Measurements from ENCODE around the gene SPOCK1. TPM values are rescaled to one million over a fixed set of nuclear protein-coding genes. Genes with fewer than 3 reads are reported as not detected.
"Not testable (repeated sequence)": the region's sequence is repeated elsewhere in the genome, so short reads cannot be mapped to it uniquely, and the experiment has no call there.

Gene SPOCK1
- total RNA-seq, 1 experiment from 2014 or later = 29.1 TPM

DNA sequence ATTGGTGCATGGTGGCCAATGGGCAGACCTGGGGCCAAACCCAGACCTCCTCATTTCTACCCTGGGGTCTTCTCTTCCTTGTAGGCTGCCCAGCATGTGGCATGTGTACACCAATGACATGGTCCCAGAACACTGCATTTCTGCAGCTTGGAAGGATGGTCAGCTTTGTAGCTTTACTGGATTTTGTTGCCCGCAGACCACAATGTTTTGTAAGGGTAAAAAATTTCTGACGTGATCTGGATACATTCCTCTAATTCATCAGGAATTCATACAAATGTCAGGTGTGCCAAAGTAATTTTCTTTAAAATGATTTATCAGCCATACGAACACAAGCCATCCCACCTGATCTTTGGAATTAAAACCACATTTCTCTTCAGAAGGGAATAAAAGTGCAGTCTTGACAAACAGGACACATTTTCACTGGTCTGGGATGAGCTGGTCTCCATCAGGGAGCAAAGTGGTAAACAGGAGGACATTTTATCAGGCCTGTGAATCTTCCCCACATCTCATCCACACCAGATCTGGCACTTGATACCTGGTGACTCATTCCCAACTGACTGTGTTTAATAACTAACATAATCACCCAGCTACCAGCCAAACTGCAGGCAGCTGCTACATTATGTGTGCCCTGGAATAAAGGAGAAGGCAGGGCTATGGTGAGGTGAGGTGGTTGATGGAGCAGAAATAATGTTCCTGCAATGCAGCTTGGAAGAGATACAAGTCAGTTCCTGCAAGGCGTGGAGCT is 103.9 kb downstream of the SPOCK1 start:
- peak; percentile 97 for DNase-seq (ENCODE audit: low read depth)

DNA sequence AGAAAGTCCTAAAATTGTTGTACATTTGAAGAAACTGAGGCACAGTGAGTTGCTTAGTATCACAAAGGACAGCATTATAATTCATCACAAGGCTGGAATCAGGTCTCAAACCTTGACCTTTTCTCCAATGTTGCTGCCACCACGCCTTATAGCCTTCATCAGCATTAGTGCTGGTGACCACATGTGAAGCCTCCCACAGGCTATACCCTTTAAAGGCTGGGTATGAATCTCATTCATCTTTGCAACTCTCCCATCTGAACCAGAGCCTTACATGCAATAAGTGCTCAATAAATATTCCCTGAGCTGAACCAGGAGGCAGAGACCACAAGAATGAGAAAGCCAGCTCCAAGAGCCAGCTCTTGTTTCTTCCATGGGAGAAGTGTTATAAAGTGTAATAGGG is 104.7 kb downstream of the SPOCK1 start:
- DNase-seq (ENCODE audit: low read depth) = peak; percentile 49

DNA sequence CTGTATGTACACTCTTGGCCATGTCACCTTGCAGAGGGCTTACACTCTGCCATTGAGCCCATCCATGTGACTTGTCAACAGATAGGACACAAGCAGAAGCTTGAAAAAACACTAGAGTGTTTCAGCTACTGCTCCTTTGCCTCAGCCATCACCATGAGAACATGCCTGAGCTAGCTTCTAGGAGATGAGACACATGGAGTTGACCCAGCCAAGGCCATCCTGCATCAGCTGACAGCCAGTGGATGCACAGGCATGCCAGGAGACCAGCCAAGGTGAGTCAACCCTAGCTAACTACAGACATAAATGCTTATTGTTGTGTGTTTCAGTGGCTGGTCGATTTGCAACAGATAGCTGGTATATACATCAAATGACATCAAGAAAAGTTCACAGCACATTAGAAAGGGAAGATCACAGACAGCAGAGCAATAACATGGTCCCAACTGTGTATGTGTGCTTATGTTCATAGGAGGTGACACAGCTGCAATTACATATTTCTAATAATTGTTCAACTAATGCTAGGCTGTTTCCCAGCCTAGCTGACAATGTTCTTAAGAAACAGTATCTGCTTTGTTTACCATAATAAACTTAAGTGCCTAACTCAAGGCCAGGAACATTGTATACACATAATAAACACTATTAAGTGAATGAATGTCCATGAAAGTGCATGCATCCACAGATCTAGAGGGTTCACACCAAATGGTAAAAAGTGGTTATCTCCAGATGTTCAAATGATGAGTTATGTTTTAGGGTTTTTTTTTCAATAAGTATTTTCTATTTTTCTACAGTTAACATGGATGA is 105.7 kb downstream of the SPOCK1 start:
- DNase-seq (ENCODE audit: low read depth) = peak; percentile 62

DNA sequence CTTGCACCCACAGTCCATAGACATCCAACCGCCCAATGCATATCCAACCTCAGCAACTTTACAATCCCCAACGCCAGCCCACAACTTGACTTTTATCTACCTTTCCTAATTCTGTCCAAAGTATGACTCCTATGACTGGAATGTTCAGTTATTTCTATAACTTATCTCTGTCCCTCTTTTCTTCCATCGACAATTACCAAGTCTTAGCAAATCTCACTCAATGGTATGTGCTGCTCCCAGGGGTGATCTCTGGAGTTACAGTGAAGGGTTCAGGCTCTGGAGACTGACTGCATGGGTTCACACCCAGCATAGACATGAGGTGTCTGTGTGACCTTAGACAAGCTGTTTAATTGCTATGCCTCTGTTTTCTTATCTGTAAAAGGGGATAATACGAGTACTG is 106.9 kb downstream of the SPOCK1 start:
- DNase-seq (ENCODE audit: low read depth) = peak; percentile 22

DNA sequence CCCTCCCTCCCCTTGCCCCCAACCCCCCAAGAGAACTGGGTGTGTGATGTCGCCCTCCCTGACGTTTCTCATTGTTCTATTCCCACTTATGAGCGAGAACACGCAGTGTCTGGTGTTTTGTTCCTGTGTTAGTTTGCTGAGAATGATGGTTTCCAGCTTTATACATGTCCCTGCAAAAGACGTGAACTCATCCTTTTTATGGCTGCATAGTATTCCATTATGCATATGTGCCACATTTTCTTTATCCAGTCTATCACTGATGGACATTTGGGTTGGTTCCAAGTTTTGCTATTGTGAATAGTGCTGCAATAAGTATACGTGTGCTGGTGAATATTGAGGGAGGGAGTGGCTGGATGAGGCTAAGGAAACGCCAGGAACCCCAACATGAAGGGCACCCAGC is 108.1 kb downstream of the SPOCK1 start:
- DNase-seq (ENCODE audit: low read depth) = not testable (repeated sequence)

DNA sequence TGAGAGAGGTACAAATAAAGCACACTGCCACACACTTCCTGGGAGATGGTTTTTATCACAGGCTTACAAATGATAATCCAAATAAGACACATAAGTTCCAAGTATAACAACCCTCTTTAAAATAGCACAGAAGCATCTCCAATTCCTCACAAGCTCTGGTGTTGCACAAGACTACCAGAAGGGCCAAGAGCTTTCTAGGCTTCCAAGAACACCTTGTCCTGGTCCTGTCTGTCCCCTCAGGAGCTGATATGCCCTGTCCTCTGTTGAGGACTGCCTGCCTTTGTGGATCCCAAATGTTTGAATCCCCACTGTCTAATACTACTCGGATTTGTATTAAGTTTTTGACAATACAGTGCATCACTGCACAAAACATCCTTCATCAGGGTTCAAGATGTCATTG is 110.1 kb downstream of the SPOCK1 start:
- no peak for DNase-seq (ENCODE audit: low read depth)

DNA sequence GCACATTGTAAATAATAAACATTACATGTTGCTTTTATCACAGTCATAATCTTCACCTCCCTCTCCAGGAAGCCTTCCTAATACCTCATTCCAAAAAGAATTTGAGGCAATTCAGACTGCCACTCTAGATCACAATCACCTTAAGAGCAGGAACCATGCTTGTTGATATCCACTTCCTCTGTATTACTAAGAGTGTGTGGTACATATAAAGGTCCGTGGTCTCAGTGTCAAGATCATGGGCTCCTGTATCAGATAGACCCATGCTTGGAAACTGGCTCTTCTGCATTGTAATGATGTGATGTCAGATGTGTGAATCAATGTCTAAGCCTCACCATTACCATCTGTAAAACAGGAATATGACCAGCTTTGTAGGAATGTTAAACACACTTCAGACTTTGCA is 114.1 kb downstream of the SPOCK1 start:
- no peak for DNase-seq (ENCODE audit: low read depth)

DNA sequence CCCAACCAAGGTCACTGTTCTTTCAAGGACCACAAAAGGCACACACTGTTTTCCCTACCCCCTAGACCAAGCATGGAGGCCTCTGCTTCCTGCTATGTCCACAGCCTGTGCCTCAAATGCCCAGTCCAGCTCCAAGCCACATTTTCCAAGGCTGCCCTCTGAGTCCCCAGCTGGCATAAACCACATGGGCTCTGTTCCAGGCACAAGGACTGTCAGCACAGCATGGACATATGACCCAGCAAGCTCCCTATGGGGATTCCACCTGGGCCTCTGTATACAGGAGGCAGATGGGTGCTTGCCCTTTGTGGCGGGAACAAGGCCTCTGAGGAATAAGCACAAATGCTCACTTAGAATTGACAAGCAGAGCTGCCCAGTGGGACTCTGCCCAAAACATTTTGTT is 115.2 kb downstream of the SPOCK1 start:
- DNase-seq (ENCODE audit: low read depth) = no peak

DNA sequence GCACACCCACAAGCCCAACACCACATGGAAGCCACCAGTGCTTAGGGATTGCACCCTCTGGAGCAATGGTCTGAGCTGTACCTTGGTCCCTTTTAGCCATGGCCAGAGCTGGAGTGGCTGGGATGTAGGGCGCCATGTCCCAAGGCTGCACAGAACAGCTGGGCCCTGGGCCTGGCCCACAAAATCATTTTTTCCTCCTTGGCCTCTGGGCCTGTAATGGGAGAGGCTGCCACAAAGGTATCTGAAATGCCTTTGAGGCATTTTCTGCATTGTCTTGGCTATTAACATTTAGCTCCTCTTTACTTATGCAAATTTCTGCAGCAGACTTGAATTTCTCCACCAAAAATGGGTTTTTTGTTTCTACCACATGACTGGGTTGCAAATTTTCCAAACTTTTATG is 117.6 kb downstream of the SPOCK1 start:
- no peak for DNase-seq (ENCODE audit: low read depth)

DNA sequence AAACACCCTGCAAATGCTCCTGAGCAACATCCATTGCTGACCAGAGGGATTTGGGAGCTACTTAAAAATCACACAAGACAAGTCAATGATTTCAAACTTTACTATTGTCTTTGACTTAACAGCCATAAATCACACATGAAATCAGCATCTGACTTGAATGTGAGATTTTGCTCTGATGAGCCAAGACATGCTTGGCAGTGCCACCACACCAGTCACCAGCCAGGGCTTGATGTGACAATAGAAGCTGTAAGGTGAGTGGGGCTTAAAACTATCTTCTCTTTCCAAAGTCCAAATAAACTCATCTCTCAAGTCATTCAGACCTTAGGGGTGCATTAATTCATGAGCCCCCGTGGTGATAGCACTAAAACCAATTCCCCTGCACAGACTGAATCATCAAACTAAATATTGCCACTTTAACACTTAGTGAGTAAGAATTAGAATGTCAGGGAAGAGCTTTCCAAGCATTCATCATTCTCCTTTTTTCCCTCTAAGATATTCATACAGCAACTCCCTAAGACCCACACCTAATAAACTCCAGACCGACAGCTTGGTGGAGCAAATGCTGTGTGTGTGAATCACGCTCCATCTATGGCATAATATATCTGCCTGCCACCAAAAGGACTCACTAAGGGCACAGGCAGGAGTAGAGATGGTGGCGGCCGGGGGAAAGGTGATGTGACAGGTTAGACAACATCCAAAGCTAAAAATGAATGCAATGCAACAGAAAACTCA is 119.4 kb downstream of the SPOCK1 start:
- DNase-seq (ENCODE audit: low read depth) = no peak

DNA sequence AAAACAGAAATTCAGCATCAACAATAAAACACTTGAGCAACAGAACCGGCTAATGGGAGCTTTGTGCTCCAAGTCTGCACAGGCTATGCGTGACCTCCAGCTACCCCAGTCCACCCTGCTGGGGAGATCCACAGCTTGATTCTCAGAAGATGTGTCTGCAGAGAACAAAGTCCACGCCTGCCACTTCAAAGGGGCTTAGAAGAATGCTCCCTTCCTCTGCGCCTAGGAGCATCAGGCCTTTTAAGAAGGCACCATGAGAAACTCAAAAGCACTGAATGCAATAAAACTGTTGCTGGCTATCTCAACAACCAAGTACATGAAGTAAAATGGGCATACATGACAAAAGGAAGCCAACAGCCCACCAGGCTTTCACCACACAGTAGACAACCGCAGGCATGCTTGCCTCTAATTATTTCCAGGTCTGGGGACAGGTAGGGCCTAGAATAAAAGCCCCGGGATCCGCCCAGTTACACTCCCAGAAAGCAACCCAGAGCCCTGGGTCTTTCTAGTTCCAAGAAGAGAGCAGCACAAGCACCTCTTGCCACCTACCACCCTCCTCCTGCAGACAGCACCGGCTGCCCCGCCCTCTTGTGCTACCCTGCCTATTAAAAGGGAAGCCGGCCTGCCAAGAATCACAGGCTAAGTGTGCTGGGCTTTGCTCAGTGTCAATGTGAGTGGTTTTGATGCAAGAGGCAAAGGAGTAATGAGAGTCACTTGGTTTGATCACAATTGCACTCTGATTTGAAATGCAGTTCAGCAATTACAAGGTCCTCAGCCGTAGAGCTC is 123.2 kb downstream of the SPOCK1 start:
- DNase-seq (ENCODE audit: low read depth) = no peak

DNA sequence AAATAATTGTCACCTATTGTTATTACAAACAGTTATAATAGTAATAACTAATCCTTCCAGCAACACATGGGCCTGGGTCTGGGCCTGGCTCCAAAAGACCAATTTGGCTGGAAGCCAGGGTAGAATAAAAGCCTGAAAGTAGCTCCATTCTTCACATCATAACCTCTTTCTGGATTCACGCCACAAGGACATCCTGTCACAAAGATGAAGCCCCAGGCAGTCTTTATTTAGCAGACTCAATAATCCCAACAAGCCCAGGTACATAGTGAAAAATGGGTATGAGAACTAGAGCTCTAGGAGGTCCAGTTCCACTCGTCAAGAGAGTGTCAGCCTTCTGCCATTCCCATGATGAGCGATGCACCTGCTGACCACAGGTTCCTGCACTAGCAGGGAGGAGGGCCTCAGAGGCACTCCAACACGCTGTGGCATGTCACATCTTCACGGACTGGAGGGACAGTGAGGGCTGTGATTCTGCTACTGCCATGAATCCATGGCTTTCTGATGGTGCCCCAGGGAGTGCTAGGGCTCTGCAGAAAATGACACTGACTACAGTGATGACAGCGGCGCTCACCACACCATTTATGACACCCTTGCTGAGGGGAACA is 124.9 kb downstream of the SPOCK1 start:
- peak; percentile 24 for DNase-seq (ENCODE audit: low read depth)

DNA sequence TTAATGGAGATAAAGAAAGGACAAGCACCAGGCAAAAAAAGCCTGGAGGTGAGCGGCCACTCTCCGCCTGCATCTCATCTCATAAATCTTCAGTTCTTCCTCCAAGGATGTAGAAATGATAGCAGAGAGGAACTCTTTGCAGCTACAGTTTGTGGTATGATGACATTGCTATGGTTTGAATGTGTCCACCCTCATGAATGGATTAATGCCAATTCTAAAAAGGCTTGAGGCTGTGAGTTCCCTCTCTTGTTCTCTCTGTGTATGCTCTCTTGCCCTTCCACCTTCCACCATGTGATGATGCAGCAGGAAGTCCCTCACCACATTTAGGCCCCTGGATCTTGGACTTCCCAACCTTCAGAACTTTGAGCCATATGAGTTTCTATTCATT is 126.4 kb downstream of the SPOCK1 start:
- peak; percentile 92 for DNase-seq (ENCODE audit: low read depth)

DNA sequence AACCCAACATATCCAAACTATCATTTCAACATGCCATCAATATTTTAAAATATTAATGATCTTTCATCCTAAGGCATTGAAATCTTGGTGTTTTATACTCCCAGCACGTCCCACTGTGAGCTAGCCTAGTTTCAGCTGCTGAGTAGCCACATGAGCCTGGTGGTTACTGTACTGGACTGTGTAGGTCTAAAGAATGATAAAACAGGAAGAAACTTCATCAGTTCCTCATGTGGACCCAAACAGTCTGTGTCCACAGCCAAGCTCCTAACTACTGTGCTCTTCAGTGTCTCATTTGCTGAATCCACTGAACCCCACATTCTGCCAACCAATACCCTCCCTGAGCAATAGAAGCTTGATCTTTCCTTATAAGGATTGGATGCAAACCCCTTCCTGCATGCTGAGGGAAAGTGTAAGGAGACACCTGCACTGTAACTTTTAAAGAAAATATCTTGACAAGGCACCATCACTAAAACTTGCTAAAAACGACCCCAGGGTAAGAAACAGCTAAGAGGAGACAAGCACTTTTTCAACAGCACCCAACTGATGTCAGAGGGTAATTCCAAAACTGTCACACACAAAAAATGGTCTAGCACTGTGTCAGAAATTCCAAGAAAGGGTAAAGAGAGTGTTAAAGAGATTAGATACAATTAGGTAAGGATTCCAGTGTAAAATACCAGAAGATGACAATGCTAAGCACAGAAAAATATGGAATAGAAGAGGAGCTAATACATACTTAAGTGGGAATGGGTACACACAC is 126.9 kb downstream of the SPOCK1 start:
- DNase-seq (ENCODE audit: low read depth) = peak; percentile 27

DNA sequence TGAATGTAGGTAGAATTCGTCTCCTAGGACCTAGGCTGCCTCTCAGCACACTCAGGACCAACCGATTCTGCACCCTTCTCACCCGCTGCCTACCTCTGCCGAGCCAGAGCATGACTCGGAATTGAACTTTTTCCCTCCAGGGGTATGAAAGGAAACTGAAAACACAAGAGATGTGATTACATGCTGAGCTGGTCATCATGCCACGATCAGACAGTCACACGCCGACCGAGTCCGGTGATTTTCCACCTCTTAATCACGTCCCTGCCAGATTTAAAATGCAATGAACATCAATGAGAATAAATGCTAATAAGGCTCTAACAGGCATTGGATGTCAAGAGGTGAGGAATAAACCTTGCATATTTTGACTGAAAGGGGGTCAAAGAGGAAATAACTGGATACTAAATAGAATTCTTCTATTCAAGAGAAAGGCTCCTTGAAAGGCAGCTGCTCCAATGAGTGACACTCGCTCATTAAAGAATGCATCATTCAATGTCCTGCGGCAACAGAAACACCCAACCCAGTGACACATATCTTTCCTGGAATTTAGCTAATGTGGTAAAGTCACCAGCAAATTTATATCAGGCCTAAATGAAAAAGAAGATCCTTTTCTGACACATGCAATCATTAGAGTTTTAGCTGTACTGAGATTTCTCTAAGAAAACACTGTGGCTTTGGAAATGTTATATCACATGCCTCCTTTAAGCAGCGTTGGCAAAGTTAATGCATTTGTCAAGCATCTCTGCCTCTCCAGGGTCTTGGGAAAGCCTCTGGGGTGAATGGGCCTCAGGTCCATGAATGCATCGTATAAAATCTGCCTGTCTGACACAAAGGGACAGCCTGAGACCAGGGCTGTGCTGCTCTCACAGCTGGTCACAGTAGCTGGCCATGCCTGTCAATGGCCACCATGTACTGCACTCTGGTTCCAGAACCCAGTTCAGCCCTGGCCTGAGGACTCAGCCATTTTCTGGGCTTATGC is 128.7 kb downstream of the SPOCK1 start:
- DNase-seq (ENCODE audit: low read depth) = peak; percentile 91

DNA sequence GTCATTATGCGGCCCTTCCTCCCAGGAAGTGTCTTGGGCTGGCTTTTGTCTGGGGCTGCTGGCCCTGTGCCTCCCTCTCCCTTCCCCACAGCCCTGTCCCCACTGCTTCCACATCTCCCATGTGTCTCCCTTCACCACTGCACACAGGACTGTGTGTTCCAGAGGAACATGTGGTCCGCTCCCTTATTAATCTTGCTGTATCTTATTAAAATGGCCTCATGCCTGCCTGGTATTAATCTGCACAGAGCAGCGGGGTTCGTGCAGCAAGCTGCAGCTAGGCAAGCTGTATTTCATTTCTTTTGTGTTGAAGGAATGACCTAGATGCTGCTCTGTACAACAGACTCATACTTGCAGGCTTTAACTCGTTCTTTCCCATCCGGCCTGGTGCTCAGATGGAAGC is 130.5 kb downstream of the SPOCK1 start:
- DNase-seq (ENCODE audit: low read depth) = no peak

DNA sequence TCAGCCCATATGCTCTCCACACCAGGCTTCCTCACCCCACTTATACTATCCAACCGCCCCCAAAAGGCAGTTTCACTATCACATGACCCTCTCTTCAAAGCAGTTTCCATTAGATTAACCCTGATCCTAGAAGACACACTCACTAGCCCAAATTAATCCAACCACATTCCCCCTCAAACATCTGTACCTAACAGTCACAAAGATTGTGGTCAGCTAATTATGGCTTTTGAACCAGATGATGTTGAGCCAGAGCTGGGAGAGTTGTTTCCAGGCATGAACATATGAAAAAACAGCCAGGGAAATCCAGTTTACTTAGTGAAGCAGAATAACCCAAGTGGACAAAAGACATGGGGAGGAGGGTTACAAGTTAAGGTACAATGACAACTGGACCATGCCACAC is 131.2 kb downstream of the SPOCK1 start:
- DNase-seq (ENCODE audit: low read depth) = peak; percentile 46

DNA sequence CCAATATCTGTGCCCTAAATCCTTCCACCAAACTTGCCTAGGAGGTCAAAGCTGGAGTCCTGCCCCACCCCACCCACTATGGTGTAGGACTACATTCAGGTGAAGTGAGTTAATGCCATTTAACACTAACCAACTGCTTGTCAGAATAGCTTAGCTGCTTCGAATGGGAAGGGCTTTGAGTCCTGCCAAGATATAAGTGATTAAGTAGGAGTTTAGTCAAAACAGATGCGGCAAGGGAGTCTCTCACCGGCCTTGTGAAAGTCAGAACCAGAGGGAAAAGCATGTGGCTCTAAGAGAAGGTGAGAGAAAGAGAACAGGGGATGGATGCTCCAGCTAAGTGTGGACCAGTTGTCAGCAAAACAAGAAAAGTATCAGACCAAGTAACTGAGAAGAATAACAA is 132.6 kb downstream of the SPOCK1 start:
- no peak for DNase-seq (ENCODE audit: low read depth)

DNA sequence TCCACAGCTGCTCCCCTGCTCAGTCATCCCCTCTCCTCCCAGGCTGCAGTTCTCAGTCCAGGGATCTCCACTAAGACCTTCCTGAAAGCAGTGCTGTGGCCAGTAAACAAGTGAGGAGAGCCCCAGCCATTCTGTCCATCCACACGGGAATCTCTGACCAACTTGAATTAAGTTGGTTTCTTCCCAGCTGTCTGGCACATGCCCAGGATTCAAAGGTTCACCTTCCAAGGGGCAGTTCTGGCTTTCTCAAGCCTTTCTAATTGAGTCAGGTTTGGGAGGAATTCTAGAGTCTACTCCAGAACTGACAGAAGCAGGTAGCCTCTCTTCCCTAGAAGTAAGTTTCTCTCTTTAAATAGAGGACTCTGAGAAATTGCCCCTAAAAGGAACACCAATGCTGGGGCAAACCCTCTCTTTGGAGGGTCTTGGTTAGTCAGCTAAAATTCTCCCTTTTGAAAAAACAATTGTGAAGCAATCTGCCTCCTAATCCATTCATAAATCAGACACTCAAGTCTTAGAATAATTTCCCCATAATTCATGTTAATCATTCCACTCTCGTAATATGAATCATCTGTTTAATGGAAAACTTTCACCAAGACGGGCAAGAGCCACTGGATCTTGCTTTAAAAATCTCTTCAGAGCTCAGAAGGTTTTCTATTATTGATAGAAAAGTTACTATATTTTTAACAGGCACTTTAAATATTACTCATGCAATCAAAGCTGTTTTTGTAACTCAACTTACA is 133.8 kb downstream of the SPOCK1 start:
- peak; percentile 50 for DNase-seq (ENCODE audit: low read depth)
